Stimulated activated CD4-positive, alpha-beta T cell treated with anti-CD3 and anti-CD28 coated beads, Interleukin-4, amount 100 ng/mL, for 48 hours (primary cell): ENCODE data around the gene CNGB1.
A peak's percentile ranks its signal among the peaks of the same experiment; 100 is the strongest.
"Not testable (repeated sequence)": the region's sequence is repeated elsewhere in the genome, so short reads cannot be mapped to it uniquely, and the experiment has no call there.

Experiments
- DNase-seq, 2 donors: peaks; one replicate each; pipeline ENCODE4 v3.0.0-alpha.2; 2020; ENCODE audit warnings: low read depth in 2 of 2

CNGB1 gene

DNA sequence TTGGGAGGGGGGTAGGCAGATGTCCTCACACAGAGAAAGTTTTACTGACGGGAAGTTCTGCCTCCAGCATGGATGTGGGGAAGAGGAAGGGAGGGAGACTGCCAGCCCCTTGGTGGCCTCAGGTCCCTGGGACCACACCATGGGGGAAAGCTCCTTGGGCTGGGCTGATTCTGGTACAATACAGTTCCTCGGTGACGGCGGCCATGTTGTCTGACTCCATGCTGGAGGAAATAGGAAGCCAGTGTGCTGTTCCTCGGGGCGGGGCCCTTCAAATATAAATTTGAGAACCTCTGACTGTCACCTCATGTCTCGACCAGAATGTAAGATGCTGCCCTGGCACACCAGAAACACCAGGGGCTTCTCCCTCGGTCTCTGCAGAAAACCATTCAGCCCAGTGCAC, 66.8 kb downstream of the CNGB1 start:
- no peak for DNase-seq

DNA sequence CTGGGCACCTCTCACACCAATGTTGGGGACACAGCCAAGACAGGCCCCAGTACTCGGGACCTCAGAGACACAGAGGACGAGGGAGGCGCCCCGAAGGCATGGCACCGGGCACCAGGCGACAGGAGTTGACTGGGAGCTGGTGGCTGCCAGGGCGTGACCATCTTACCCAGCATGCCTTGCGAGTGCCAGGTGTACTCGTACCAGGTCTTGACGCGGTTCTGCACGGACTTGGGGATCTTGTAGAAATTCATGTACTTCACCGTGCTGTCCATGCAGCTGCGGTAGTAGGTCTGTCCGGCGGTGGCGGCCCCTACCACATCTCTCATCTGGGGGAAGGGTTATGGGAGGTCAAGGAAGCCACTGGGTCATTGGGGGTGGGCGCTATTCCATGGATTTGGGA, 67.3 kb downstream of the CNGB1 start:
- DNase-seq: no peak

DNA sequence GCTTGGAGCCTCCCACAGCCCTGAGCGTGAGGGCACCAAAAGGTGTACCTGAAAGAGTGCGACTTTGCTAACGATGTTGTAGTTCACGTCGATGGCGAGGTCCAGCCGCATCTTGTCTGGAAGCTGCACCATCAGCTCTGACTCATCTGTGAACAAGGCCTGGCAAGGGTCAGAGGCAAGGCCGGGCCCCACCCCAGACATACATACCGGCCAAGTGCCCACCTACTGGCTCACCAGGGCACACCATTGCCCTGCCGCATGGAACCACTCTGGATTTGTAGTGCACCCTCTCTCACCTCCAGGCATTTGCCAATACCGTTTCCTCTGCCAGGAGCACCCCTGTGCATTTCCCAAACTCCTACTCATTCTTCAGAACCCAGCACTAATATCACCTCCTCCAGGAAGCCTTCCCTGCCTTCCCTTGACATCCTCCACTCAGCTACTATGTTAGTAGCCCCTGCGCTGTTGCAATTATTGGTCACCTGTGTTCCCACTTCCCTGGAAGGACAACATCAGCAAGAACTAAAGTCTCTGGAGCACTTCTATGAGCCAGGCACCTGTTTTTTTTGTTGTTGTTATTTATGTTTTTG, 69.4 kb downstream of the CNGB1 start:
- DNase-seq: no peak

DNA sequence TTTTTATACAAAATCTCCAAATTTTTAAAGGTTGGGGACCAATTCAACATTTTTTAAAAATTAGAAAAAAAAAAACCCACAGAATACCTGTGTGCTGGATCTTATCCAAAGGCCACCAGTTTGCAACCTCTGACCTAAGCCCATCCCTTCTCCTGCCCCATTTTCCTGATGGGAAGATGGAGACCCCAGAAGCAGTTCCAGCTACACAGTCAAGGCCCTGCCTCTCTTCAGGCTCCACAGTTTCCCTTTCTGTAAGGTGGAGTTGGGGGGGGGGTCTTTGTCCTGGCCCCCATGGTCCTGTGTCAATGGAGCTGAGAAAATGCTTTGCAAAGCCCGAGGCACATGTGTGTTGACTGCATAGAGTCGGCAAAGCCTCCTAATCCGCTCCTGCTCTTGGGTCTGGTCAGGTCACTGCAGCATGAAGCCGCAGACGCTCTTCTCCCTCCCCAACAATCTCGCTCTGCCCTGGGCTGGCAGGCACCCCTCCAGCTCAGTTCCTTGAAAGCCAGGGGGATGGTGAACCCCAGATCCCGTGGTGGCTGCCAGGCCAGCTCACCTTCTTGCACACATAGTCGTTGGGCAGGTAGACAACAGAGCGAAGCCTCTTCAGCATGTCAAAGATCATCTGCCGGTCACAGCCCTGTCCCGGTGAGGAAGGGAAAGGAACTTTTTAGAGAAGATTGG, 70.0 kb downstream of the CNGB1 start:
- DNase-seq: no peak

DNA sequence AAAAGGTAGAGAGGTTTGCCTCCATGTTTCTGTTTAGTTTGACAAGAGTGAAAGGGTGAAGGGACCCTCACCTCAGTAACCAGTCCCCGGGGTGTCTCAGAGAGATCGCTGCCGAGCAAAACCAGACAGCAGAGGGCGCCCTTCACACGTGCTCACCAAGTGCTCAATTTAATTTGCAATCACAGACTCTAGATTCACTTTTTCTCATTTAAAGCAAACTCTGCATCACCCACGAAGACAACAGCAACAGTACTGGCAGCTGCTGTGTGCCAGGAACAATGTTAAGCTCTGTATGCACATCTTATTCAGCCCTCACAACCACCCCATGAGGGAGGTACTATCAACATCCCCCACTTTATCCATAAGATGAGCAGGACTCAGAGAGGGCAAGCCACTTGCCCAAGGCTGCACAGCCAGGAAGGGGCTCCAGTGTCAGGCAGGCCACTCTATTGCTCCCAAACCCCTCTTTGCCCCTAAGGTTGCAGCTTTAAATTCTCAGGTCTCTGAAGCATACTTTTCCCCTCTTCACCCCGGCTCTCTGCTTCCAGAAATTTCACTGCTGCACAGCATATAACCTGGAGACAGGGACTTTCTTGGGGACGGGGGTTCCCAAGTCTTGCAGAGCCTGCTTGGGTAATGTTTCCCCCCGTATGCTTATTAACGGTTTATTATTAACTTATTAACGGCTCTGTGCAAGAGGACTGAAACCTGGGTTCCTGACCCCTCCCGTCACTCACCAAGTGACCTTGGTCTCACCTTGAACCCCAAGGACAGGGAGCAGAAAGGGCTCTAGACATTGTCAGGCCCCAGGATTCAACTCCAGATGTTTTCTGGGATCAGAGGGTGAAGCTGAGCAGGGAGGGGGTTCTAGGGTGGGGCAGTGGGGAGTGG, 70.9 kb downstream of the CNGB1 start:
- peak; percentile 57 to 72 for DNase-seq

GRCh38 chr16:57898961-57899360, 72.0 kb downstream of the CNGB1 start:
- no peak for DNase-seq

- DNase-seq: no peak
Observed at GRCh38 chr16:57897996-57898395, 72.9 kb downstream of the CNGB1 start.

- no peak for DNase-seq
Observed at GRCh38 chr16:57897053-57897784, 73.7 kb downstream of the CNGB1 start.

- not testable (repeated sequence) for DNase-seq
Observed at GRCh38 chr16:57895081-57895547, 75.8 kb downstream of the CNGB1 start.

DNA sequence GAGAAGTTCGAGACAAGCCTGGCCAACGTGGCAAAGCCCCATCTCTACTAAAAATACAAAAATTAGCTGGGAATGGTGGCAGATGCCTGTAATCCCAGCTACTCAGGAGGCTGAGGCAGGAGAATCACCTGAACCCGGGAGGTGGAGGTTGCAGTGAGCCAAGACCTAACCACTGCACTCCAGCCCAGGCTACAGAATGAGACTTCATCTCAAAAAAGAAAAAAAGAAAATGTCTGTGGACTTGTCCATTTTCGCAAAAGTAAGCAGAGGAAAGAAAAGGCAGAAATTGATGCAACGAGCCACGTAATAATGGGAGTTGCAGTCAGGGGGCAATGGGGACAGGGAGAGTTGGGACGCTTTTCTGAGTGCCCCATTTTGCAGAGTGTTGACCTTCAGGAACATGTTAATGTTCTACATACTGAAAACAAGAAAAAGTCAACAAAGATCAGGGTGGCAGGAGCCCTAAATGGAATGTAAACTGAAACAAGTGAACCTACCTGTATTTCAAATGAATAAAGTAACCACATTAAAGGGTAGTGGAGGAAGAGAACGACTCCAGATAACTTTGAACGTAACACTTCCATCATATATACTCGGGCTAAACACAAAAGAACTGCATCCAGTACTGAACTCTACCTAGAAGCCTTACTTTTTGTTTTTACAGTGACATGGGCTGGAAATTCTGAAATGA, 76.4 kb downstream of the CNGB1 start:
- DNase-seq: no peak

- no peak for DNase-seq
Observed at GRCh38 chr16:57893559-57894389, 77.2 kb downstream of the CNGB1 start.

- no peak for DNase-seq
Observed at GRCh38 chr16:57893217-57893558, 77.7 kb downstream of the CNGB1 start.

DNA sequence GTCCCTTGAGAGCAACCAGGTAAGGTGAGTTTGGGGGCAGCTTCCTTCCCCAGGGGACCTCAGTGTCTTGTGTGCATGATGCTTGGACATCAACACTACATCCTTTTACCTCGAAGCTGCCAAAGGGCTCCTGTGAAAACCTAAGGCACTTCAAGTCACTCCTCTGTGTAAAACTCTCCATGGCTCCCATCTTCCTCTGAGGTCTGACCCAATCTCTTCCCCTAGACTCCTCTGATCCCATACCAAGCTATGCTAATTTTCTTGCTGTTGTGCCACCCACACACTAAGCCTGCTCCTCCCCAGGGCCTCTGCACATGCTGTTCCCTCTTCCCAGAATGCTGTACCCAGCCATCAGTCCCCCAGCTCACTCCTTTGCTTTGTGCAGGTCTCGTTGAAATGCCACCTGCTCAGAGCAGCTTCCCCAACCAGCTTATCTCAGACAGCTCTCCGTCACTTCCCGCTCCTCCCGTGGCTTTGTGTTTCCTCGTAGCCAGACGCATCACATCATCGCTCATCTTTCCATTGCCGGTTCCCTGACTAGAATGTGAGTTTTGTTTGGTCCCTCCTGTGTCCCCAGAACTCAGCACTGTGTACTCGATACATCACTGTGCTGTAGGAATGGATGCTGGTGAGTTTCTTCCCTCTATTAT, 78.4 kb downstream of the CNGB1 start:
- no peak for DNase-seq

DNA sequence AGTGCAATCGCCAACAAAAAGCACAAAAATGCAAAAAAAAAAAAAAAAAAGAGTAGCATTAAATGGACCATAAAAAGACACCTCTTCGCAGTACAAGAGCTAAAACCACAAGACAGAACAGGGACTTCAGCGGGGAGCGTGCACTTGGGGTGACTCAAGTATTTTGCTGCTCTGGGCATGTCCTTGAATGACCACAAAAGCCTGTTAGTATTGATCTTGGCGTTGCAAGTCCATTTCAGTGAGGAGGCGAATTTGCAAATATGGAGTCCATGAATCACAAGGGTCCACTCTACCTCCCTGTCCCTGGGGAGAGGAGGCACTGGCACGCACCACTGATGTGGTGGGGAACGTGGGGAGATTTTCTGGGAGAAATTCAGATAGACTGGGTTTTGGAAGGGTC, 78.9 kb downstream of the CNGB1 start:
- no peak for DNase-seq

GRCh38 chr16:57890752-57891111, 80.2 kb downstream of the CNGB1 start:
- DNase-seq: no peak

DNA sequence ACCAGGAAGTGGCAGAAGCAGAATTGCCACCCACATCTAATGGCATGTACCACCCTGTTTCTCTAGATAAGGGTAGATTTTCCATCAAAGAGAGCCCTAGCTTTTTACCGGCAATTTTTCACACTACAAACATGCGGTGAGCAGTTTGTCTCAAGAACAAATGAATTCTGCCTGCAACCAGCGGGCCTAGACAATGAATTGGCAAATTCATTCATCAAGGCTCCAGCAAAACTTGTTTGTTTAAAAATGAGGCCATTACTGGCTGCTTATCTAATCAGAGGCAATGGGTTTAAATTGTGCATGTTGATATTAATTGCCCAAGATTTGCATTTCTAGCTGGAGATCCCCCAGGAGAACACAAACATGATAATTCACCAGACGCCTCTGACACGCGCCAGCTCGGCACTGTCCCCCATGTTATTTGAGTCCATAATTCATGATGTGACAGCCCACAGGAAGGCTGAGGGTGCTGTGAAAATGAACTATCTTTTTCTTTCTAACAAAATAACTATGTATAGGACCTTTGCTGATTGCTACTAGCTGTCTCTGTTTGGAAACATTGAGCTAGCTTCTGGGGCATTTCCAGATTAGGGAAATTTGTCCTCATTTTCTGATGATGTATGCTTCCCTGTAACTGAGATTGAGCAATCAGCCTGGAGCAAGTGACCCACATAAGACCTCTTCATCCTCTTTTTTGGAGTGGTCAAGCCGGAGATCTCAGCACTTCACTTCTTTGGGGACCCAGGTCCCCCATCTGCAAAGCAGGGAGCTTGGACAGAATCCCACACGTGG, 80.8 kb downstream of the CNGB1 start:
- no peak for DNase-seq

GRCh38 chr16:57889522-57889921, 81.4 kb downstream of the CNGB1 start:
- DNase-seq: no peak

DNA sequence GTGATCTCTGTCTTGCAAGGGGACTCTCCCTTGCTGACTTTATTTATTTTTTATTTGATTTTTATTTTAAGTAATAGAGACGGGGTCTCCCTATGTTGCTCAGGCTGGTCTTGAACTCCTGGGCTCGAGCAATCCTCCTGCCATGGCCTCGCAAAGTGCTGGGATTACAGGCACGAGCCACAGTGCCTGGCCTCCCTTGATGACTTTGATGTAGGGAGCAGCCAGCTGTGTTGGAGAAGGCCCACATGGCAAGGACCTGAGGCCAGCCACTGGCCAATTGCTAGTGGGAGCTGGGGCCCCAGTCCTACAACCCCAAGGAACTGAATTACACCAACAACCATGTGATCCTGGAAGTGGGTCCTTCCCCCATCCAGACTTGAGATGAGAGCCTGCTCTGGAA, 81.8 kb downstream of the CNGB1 start:
- no peak for DNase-seq

GRCh38 chr16:57888128-57888527, 82.8 kb downstream of the CNGB1 start:
- DNase-seq: no peak
